LNCaP clone FGC (cell line): Measurements from ENCODE around the gene LSM14B.

Source experiments
- DNase-seq: peaks from one replicate; pipeline ENCODE4 v3.0.0-alpha.2; 2011; ENCODE audit warnings: low read depth
- H3K4me3 ChIP-seq: 2 replicates; pipeline ENCODE4 v1.5.1; 2011; ENCODE audit warnings: mild to moderate bottlenecking, low read depth, low read length, control low read depth
- TF ChIP-seq, protein P1 (sequence below): IDR thresholded peaks from 2 replicates; pipeline ENCODE4 v1.5.1; 2012; ENCODE audit warnings: mild to moderate bottlenecking; ENCODE audit not compliant: control insufficient read depth, insufficient read depth; ENCODE audit errors: extremely low read depth

LSM14B gene

DNA sequence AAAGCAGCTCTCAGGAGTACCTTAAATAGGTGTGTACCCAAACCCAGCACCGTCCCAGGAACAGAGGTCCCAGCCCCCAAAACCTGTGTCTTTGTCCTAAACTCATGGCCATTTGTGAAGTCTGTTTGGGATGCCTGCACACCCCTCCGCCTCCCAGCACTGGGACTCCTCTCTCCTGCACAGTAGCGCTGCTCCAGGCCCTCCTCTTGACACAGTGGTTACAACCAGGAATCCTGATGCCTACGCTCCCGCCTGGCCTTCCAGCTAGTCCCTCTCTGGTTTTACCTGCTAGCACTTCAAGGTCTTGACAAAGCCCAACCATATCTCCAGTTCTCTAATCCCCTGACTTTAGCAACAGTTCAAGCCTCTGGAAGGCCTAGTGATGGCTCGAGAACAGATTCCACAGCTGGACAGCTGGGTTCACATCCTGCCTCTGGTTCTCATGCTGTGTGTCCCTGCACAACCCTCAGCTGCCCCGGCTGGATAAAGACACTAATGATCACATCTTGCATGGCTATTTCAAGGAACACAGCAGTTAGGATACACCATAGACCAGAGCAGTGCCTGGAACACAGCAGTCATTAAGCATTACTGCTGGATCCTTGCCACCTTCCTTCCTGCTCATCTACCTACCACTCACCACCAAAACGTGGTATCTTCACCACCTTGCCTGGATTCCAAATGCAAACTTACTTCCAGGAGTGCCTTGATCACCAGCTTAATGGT is 15.4 kb downstream of the LSM14B start:
- TF ChIP-seq, protein P1, sequence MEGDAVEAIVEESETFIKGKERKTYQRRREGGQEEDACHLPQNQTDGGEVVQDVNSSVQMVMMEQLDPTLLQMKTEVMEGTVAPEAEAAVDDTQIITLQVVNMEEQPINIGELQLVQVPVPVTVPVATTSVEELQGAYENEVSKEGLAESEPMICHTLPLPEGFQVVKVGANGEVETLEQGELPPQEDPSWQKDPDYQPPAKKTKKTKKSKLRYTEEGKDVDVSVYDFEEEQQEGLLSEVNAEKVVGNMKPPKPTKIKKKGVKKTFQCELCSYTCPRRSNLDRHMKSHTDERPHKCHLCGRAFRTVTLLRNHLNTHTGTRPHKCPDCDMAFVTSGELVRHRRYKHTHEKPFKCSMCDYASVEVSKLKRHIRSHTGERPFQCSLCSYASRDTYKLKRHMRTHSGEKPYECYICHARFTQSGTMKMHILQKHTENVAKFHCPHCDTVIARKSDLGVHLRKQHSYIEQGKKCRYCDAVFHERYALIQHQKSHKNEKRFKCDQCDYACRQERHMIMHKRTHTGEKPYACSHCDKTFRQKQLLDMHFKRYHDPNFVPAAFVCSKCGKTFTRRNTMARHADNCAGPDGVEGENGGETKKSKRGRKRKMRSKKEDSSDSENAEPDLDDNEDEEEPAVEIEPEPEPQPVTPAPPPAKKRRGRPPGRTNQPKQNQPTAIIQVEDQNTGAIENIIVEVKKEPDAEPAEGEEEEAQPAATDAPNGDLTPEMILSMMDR, result no peak
- DNase-seq, result no peak
- H3K4me3 ChIP-seq, result no peak overlapping the region

DNA sequence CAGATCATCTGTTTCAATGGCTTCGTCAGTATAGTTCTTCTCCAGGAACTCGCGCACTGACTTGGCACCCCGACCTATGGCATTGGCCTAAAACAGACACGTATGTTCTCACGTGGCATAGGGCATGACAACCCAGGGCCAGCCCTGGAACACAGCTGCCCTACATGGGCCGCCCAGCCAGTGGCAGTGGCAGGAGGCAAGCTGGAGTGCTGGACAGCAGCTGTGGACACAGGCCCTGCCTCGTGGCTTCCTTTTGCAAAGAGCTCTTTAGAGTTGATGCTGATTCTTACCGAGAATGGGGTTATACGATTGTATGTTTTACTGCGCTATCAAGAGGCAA is 15.9 kb downstream of the LSM14B start:
- TF ChIP-seq, protein P1, result no peak
- H3K4me3 ChIP-seq, result no peak overlapping the region
- DNase-seq, result no peak

DNA sequence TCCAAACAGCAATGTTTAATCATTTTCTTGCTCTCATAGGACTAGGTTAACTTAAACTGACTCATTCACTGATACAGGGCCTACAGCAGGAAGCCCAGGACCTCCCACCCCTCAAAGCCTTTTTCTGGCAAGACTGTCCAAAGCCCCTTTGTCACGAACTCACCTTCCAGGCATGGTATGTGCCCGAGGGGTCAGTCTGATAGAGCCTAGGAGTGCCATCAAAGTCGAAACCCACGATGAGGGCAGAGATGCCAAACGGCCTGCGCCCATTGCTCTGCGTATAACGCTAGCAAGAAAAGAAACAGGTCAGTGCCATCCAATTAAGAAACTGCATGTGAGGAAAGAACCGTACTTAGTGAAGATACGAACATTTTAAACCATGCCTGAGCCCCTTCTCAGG is 16.6 kb downstream of the LSM14B start:
- H3K4me3 ChIP-seq, result no peak overlapping the region
- TF ChIP-seq, protein P1, result no peak
- no peak for DNase-seq

DNA sequence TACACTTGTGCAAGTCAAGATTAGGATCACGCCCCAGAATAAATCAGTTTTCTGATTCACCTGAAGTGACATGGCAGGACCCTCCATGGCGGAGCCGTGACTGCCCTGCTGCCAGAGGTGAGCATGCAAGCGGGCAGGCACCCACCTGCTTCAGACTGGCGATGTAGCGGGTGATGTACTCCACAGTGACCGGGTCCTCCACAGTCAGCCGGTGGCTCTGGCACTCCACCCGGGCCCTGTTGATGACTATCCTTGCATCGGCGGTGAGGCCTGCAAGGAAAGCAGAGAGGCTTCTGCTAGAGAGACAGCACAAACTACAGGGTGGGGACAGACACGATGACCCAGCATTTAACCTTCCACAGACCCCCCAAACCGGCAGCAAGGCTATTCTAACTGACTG is 17.4 kb downstream of the LSM14B start:
- DNase-seq, result no peak
- H3K4me3 ChIP-seq, result no peak overlapping the region
- TF ChIP-seq, protein P1, result no peak

DNA sequence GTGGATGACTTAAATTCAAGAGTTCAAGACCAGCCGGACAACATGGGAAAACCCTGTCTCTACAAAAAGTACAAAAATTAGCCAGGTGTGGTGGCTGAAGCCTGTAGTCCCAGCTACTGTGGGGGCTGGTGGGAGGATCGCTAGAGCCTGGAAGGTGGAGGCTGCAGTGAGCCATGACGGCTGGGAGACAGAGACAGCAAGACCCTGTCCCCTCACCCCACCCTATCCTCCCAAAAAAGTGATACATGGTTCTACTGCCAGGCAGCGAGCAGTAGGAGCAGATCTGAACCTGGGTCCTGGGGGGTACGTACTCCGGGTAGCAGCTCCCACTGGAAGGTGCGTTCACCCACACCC is 18.7 kb downstream of the LSM14B start:
- no peak for DNase-seq
- peak overlapping the region; percentile 82 for H3K4me3 ChIP-seq
- TF ChIP-seq, protein P1, result no peak

DNA sequence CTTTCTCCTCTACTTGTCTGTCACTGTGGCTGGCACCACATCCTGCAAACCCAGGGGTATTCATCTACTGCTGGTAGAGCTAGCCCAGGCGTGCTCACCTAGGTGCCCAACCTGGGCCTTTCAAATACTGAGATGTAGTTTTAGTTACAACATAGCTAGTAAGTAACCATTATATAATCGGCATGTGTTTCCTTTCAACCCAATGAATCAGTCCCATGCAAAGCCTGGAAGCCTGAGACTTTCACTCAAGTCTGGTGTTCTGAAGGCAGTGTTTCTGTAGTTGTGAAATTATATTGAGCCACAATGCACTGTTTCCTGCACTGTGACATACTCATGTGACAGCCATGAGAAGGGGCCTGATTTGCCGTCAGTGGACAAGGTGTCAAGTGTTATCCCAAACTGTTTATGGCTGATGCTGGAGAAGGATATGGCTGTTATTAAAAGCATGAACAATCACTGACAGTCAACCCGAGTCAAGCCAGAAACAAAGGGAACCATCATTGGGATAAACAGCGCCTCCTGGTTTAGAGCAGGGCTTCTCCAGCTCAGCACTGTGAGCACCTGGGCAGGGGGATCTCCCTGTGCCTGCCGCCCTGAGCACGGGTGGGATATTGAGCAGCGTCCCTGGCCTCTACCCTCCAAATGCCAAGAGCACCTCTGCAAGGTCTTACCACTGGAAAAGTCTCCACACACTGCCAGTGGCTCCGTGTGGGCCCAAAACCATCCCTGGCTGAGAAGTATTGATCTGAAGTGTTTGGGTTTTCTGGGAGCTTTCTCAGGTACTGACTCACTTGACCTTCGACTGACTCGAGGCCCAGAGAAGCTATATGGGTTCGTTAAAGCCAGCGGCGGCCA is 19.3 kb downstream of the LSM14B start:
- DNase-seq, result no peak
- TF ChIP-seq, protein P1, result peak; percentile 57
- H3K4me3 ChIP-seq, result peak overlapping the region; percentile 82
